ENCODE measurements around the gene TNIK.

Gene TNIK

GRCh38 chr3:171417137-171417536, 43.1 kb downstream of the TNIK start:
- no peak for DNase-seq (ENCODE audit: low read depth)

GRCh38 chr3:171416666-171417065, 43.5 kb downstream of the TNIK start:
- no peak for DNase-seq (ENCODE audit: low read depth)

- DNase-seq (ENCODE audit: low read depth), result no peak
Observed at GRCh38 chr3:171416061-171416460, 44.1 kb downstream of the TNIK start.

- DNase-seq (ENCODE audit: low read depth), result no peak
Observed at GRCh38 chr3:171415070-171415469, 45.1 kb downstream of the TNIK start.

- no peak for DNase-seq (ENCODE audit: low read depth)
Observed at GRCh38 chr3:171412473-171412872, 47.7 kb downstream of the TNIK start.

GRCh38 chr3:171412054-171412453, 48.2 kb downstream of the TNIK start:
- DNase-seq (ENCODE audit: low read depth), result no peak

- DNase-seq (ENCODE audit: low read depth), result no peak
Observed at GRCh38 chr3:171410186-171410585, 50.0 kb downstream of the TNIK start.

GRCh38 chr3:171407759-171408158, 52.4 kb downstream of the TNIK start:
- no peak for DNase-seq (ENCODE audit: low read depth)

- DNase-seq (ENCODE audit: low read depth), result no peak
Observed at GRCh38 chr3:171404376-171404967, 55.7 kb downstream of the TNIK start.

- no peak for DNase-seq (ENCODE audit: low read depth)
Observed at GRCh38 chr3:171402281-171402680, 57.9 kb downstream of the TNIK start.

GRCh38 chr3:171401432-171401831, 58.8 kb downstream of the TNIK start:
- no peak for DNase-seq (ENCODE audit: low read depth)

GRCh38 chr3:171399842-171400241, 60.4 kb downstream of the TNIK start:
- no peak for DNase-seq (ENCODE audit: low read depth)

- DNase-seq (ENCODE audit: low read depth), result no peak
Observed at GRCh38 chr3:171398343-171398742, 61.9 kb downstream of the TNIK start.

GRCh38 chr3:171397089-171397488, 63.1 kb downstream of the TNIK start:
- DNase-seq (ENCODE audit: low read depth), result no peak

GRCh38 chr3:171396048-171396447, 64.2 kb downstream of the TNIK start:
- DNase-seq (ENCODE audit: low read depth), result no peak

- no peak for DNase-seq (ENCODE audit: low read depth)
Observed at GRCh38 chr3:171393032-171393744, 67.0 kb downstream of the TNIK start.

- DNase-seq (ENCODE audit: low read depth), result no peak
Observed at GRCh38 chr3:171391432-171391831, 68.8 kb downstream of the TNIK start.

GRCh38 chr3:171390051-171390941, 69.9 kb downstream of the TNIK start:
- DNase-seq (ENCODE audit: low read depth), result no peak

- no peak for DNase-seq (ENCODE audit: low read depth)
Observed at GRCh38 chr3:171389491-171389890, 70.7 kb downstream of the TNIK start.

- DNase-seq (ENCODE audit: low read depth), result no peak
Observed at GRCh38 chr3:171388527-171388926, 71.7 kb downstream of the TNIK start.

GRCh38 chr3:171387062-171387461, 73.1 kb downstream of the TNIK start:
- DNase-seq (ENCODE audit: low read depth), result no peak

GRCh38 chr3:171385086-171385485, 75.1 kb downstream of the TNIK start:
- no peak for DNase-seq (ENCODE audit: low read depth)
